HCT116 (cell line): ENCODE results near the gene GIT2. TPM values are rescaled to one million over a fixed set of nuclear protein-coding genes. Genes with fewer than 3 reads are reported as not detected.

Source experiments
- ATAC-seq: fragments of 200-7000 bp; cut with Tn5 transposase; 2 replicates; pipeline ENCODE4 v1.9.1; 2020; ENCODE audit warnings: mild to moderate bottlenecking, moderate library complexity
- BruUV-seq: library from RNA; stranded (reverse); fragments of 400-500 nt; replicated peaks from 2 replicates; lab custom pipeline; 2021; lab: Mats Ljungman, UMichigan
- CTCF ChIA-PET: fragments of 300-600 bp; sonication (Branson Sonifier 250); formaldehyde crosslinking; loops from one replicate; lab custom pipeline; 2021; ENCODE audit warnings: antibody characterized with exemption; lab: Charles Lee
- POLR2A ChIA-PET: fragments of 300-600, 350-600 bp; sonication (Branson Sonifier 250); formaldehyde crosslinking; loops from one replicate; lab custom pipeline; 2021; ENCODE audit warnings: antibody characterized with exemption; lab: Charles Lee
- RAD21 ChIA-PET, 2 experiments: fragments of 300-600 bp; sonication (Branson Sonifier 250); formaldehyde crosslinking; loops; one replicate each; lab custom pipeline; 2023; ENCODE audit warnings: low total read pairs in 2 of 2; ENCODE audit not compliant: uncharacterized antibody in 2 of 2, unreplicated experiment in 2 of 2, low non-redundant PET in 1 of 2; lab: Charles Lee
- DNase-seq: peaks from one replicate; pipeline ENCODE4 v3.0.0-alpha.2; 2010; ENCODE audit warnings: low read depth, low spot score
- H2AFZ ChIP-seq: fragments of 200-600 bp; shearing (Covaris generic), sonication (generic); 2 replicates; pipeline ENCODE4 v1.6.1; 2017; ENCODE audit warnings: low read depth, mixed run types, mixed read lengths, antibody characterized with exemption, low read length; ENCODE audit not compliant: poor library complexity, severe bottlenecking
- H3K27ac ChIP-seq: 2 replicates; pipeline ENCODE4 v1.5.1; 2012; ENCODE audit warnings: low read depth, low read length
- H3K27me3 ChIP-seq: fragments of 200-600 bp; sonication (generic); 2 replicates; pipeline ENCODE4 v1.6.1; 2016; ENCODE audit warnings: mixed run types, low read length, mixed read lengths; ENCODE audit not compliant: insufficient read depth
- H3K36me3 ChIP-seq, 2 experiments: fragments of 200-500 bp in 1 of 2; fragments of 200-600 bp in 1 of 2; sonication (Bioruptor generic) in 1 of 2; sonication (generic) in 1 of 2; 2 replicates each; pipeline versions ENCODE4 v1.5.1 to v1.6.1; 2014 to 2016; ENCODE audit warnings: low read length in 2 of 2, inconsistent platforms in 1 of 2, mixed read lengths in 1 of 2, mixed run types in 1 of 2; ENCODE audit not compliant: insufficient read depth in 2 of 2, control insufficient read depth in 1 of 2
- H3K4me1 ChIP-seq, 2 experiments: fragments of 200-600 bp in 1 of 2; sonication (generic) in 1 of 2; 2 replicates each; pipeline versions ENCODE4 v1.5.1 to v1.6.1; 2012 to 2017; ENCODE audit warnings: low read length in 2 of 2, inconsistent platforms in 1 of 2, mild to moderate bottlenecking in 1 of 2, mixed read lengths in 1 of 2, mixed run types in 1 of 2, moderate library complexity in 1 of 2; ENCODE audit not compliant: insufficient read depth in 2 of 2, control insufficient read depth in 1 of 2
- H3K4me2 ChIP-seq: fragments of 200-600 bp; sonication (generic); 2 replicates; pipeline ENCODE4 v1.6.1; 2017; ENCODE audit warnings: mixed run types, low read length, mixed read lengths
- H3K4me3 ChIP-seq, 2 experiments: fragments of 200-600 bp in 1 of 2; sonication (generic) in 1 of 2; replicated peaks in 1 of 2; 2 replicates each; pipeline ENCODE4 v1.5.1; 2011 to 2016; ENCODE audit warnings: low read length in 2 of 2, control low read depth in 1 of 2, low read depth in 1 of 2, mild to moderate bottlenecking in 1 of 2, mixed read lengths in 1 of 2, mixed run types in 1 of 2
- H3K79me2 ChIP-seq: fragments of 200-600 bp; sonication (generic); 2 replicates; pipeline ENCODE4 v1.6.1; 2017; ENCODE audit warnings: mild to moderate bottlenecking, mixed run types, low read length, moderate library complexity, mixed read lengths; ENCODE audit not compliant: insufficient read depth
- H3K9ac ChIP-seq: fragments of 200-600 bp; sonication (generic); 2 replicates; pipeline ENCODE4 v1.6.1; 2016; ENCODE audit warnings: low read length, mixed read lengths
- H3K9me2 ChIP-seq: fragments of 200-600 bp; sonication (generic), shearing (Covaris generic); 2 replicates; pipeline ENCODE4 v1.6.1; 2017; ENCODE audit warnings: mixed run types, mild to moderate bottlenecking, moderate library complexity; ENCODE audit not compliant: insufficient read depth
- H3K9me3 ChIP-seq, 2 experiments: fragments of 200-500 bp in 1 of 2; fragments of 200-600 bp in 1 of 2; sonication (Bioruptor generic) in 1 of 2; sonication (generic) in 1 of 2; 2 replicates each; pipeline ENCODE4 v1.6.1; 2014 to 2017; ENCODE audit warnings: low read length in 2 of 2, mixed read lengths in 2 of 2, inconsistent platforms in 1 of 2, low read depth in 1 of 2, mild to moderate bottlenecking in 1 of 2, mixed run types in 1 of 2, moderate library complexity in 1 of 2; ENCODE audit not compliant: control insufficient read depth in 1 of 2, insufficient read depth in 1 of 2
- H4K20me1 ChIP-seq: fragments of 200-600 bp; sonication (generic), shearing (Covaris generic); 2 replicates; pipeline ENCODE4 v1.6.1; 2017; ENCODE audit warnings: mixed run types, mild to moderate bottlenecking, moderate library complexity; ENCODE audit not compliant: insufficient read depth
- ATF3 ChIP-seq: IDR thresholded peaks from 2 replicates; pipeline ENCODE4 v1.6.1; 2012
- CBX3 ChIP-seq: IDR thresholded peaks from 2 replicates; pipeline ENCODE4 v1.6.1; 2012; ENCODE audit warnings: low read depth
- CEBPB ChIP-seq: IDR thresholded peaks from 2 replicates; pipeline ENCODE4 v1.6.1; 2012; ENCODE audit warnings: low read depth
- CTCF ChIP-seq, 3 experiments: fragments of 200-600 bp in 1 of 3; sonication (generic) in 1 of 3; IDR thresholded peaks in 2 of 3; conservative IDR thresholded peaks in 1 of 3; 2 replicates each; pipeline ENCODE4 v1.5.1; 2012 to 2017; ENCODE audit warnings: low read depth in 2 of 3, low read length in 2 of 3, antibody characterized with exemption in 1 of 3, borderline replicate concordance in 1 of 3, control low read depth in 1 of 3, mild to moderate bottlenecking in 1 of 3, mixed read lengths in 1 of 3, mixed run types in 1 of 3, moderate library complexity in 1 of 3; ENCODE audit not compliant: insufficient read depth in 1 of 3
- EGR1 ChIP-seq: IDR thresholded peaks from 2 replicates; pipeline ENCODE4 v1.6.1; 2012; ENCODE audit warnings: low read depth
- POLR2A ChIP-seq: IDR thresholded peaks from 2 replicates; pipeline ENCODE4 v1.7.0; 2011; ENCODE audit warnings: borderline replicate concordance; ENCODE audit not compliant: insufficient read depth, insufficient read length; ENCODE audit errors: extremely low read depth
- SP1 ChIP-seq: IDR thresholded peaks from 2 replicates; pipeline ENCODE4 v1.6.1; 2012; ENCODE audit warnings: low read depth
- ZFX ChIP-seq: fragments of 450-650 bp; IDR thresholded peaks from 2 replicates; pipeline ENCODE4 v1.6.1; 2017
- intact Hi-C: fragments of 100-400 bp; cut with micrococcal nuclease; formaldehyde crosslinking; loops from 2 replicates; pipeline ENCODE4 v1.10.0; 2022
- total RNA-seq: library from RNA; stranded (reverse); gene quantifications from one replicate; pipeline ENCODE4 v1.2.1, GENCODE V29; 2021; ENCODE audit not compliant: unreplicated experiment

The GIT2 gene
- total RNA-seq, 1 experiment from 2014 or later: 21.5 TPM

GRCh38 chr12:110002676-110003515 lies 6.7 kb upstream of the GIT2 start:
- intact Hi-C loops: no loop called here
- ChIA-PET CTCF (no interaction called here), RAD21 (no interaction called here), POLR2A (no interaction called here)
- Histone ChIP-seq H3K4me2 (peak overlapping the region; percentile 56), H4K20me1 (no peaks in the 10 kb centered on the region), H3K4me1 (peaks cover 28 to 51% of the 10 kb centered on the region in 2 experiments), H3K9me2 (no peaks in the 10 kb centered on the region), H3K9me3 (no peaks in the 10 kb centered on the region), H3K4me3 (no peak overlapping the region), H3K27me3 (no peaks in the 10 kb centered on the region), H3K9ac (peak overlapping the region; percentile 39), H2AFZ (no peak overlapping the region), H3K36me3 (no peaks in the 10 kb centered on the region), H3K27ac (no peak overlapping the region), H3K79me2 (peaks cover 16% of the 10 kb centered on the region; the same call in 1 of the 2 replicates)
- no peak for TF ChIP-seq CTCF (IDR thresholded peaks at IDR 0.05 in 2 of 3, conservative IDR thresholded peaks at IDR 0.05 in 1 of 3; ENCODE audit: borderline replicate concordance in 1 of 3, insufficient read depth in 1 of 3, low read depth in 2 of 3, low read length in 2 of 3)
- no peak for TF ChIP-seq EGR1
- TF ChIP-seq ATF3: no peak
- no peak for TF ChIP-seq ZFX
- no peak for TF ChIP-seq POLR2A
- no peak for TF ChIP-seq CBX3
- no peak for TF ChIP-seq CEBPB
- no peak for TF ChIP-seq SP1
- ATAC-seq (no peak), DNase-seq (no peak)
- BruUV-seq: no TSS peak
